MCF 10A (cell line): ENCODE data around the gene ZBTB45. TPM values are rescaled to one million over a fixed set of nuclear protein-coding genes. Genes with fewer than 3 reads are reported as not detected.

Source experiments
- BruUV-seq: library from RNA; stranded (reverse); fragments of 400-500 nt; replicated peaks from 2 replicates; lab custom pipeline; 2021; lab: Mats Ljungman, UMichigan
- CTCF ChIA-PET: fragments of 300-600 bp; sonication (Branson Sonifier 250); formaldehyde crosslinking; extraction: SDS; loops from one replicate; lab custom pipeline; 2021; ENCODE audit warnings: antibody characterized with exemption, inconsistent platforms; lab: Yijun Ruan, JAX
- POLR2A ChIA-PET: fragments of 300-600, 350-650 bp; sonication (Branson Sonifier 250); formaldehyde crosslinking; extraction: SDS; loops from one replicate; lab custom pipeline; 2020; ENCODE audit warnings: antibody characterized with exemption, inconsistent platforms; lab: Yijun Ruan, JAX
- DNase-seq: peaks from one replicate; pipeline ENCODE4 v3.0.0-alpha.2; 2018; ENCODE audit not compliant: unreplicated experiment
- H3K27ac Mint-ChIP-seq: one replicate; pipeline ENCODE4 v1.8.0; 2022; ENCODE audit warnings: mild to moderate bottlenecking, low read depth, mixed read lengths; ENCODE audit not compliant: unreplicated experiment
- H3K27me3 Mint-ChIP-seq: one replicate; pipeline ENCODE4 v1.8.0; 2022; ENCODE audit warnings: mixed read lengths; ENCODE audit not compliant: insufficient read depth, unreplicated experiment
- H3K36me3 Mint-ChIP-seq: one replicate; pipeline ENCODE4 v1.8.0; 2022; ENCODE audit warnings: mild to moderate bottlenecking, moderate library complexity, mixed read lengths; ENCODE audit not compliant: insufficient read depth, unreplicated experiment
- H3K4me1 Mint-ChIP-seq: one replicate; pipeline ENCODE4 v1.8.0; 2022; ENCODE audit warnings: mixed read lengths; ENCODE audit not compliant: insufficient read depth, unreplicated experiment
- H3K4me3 Mint-ChIP-seq: one replicate; pipeline ENCODE4 v1.8.0; 2022; ENCODE audit warnings: mild to moderate bottlenecking, moderate library complexity, mixed read lengths; ENCODE audit not compliant: unreplicated experiment
- H3K9me3 Mint-ChIP-seq: one replicate; pipeline ENCODE4 v1.8.0; 2022; ENCODE audit warnings: mixed read lengths; ENCODE audit not compliant: unreplicated experiment
- intact Hi-C: fragments of 100-400 bp; cut with micrococcal nuclease; formaldehyde crosslinking; loops from 2 replicates; pipeline ENCODE4 v1.14.1; 2022
- total RNA-seq: library from RNA; stranded (reverse); gene quantifications from 2 replicates; pipeline ENCODE4 v1.2.3, GENCODE V29; 2022
- TF ChIP-seq, protein P1 (sequence below): fragments of 200-600 bp; IDR thresholded peaks from one replicate; pipeline ENCODE4 v1.8.0; 2022; ENCODE audit warnings: antibody characterized with exemption, mild to moderate bottlenecking; ENCODE audit not compliant: unreplicated experiment

The ZBTB45 gene
- total RNA-seq, 1 experiment from 2014 or later = 12.8 TPM

DNA sequence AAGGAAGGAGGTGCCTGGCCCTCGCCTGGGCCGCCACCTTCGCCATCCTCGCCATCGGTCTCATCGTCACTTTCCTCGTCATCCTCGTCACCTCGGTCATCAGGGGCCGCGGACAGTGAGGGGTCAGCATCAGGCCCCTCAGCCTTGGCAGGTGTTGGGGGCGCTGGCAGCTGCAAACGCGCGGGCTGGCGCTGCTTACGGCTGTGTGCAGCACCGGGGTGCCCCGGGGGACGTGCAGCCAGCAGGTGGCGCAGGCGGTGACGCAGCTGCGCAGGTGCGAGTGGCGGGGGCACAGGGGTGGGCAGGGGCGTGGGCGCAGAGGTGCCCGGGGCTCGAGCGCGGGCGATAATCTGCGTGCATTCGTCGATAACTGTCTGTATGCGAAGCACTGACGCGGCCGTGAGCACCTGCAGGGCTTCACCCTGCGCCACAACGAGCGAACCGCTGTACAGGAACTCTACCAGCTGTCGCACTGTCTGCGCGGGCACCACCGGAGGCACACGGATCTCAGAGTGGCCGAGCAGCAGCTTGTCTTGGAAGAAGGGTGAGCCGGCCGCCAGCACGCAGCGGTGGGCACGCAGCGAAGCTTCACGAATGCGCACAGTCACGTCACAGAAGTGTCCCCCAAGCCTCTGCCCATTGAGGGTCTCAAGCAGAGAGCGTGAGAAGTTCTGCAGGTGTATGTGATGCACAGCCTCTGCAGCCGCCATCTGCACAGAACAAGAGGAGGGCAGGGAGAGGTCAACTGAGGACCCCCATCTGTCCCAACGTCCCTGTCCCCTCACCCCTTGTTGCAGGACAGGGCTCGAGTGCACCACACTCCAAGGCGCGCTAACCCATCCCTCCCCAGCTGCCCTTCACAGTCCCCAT, 2.4 kb downstream of the ZBTB45 start:
- Mint-ChIP-seq H3K36me3 (peaks cover 44% of the 10 kb centered on the region), H3K4me1 (peaks cover 27% of the 10 kb centered on the region), H3K27ac (peak overlapping the region; percentile 100), H3K27me3 (no peaks in the 10 kb centered on the region), H3K4me3 (peak overlapping the region; percentile 83), H3K9me3 (no peaks in the 10 kb centered on the region)
- BruUV-seq = no TSS peak
- DNase-seq = no peak
- TF ChIP-seq, protein P1, sequence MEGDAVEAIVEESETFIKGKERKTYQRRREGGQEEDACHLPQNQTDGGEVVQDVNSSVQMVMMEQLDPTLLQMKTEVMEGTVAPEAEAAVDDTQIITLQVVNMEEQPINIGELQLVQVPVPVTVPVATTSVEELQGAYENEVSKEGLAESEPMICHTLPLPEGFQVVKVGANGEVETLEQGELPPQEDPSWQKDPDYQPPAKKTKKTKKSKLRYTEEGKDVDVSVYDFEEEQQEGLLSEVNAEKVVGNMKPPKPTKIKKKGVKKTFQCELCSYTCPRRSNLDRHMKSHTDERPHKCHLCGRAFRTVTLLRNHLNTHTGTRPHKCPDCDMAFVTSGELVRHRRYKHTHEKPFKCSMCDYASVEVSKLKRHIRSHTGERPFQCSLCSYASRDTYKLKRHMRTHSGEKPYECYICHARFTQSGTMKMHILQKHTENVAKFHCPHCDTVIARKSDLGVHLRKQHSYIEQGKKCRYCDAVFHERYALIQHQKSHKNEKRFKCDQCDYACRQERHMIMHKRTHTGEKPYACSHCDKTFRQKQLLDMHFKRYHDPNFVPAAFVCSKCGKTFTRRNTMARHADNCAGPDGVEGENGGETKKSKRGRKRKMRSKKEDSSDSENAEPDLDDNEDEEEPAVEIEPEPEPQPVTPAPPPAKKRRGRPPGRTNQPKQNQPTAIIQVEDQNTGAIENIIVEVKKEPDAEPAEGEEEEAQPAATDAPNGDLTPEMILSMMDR = no peak
- ChIA-PET CTCF (interaction anchor here (0.5 to 5.7 kb wide), 6 partner anchors 11 to 1126 kb away, joined by 3 to 43 read pairs (median 3); partner anchors contain the start of genes CHMP2A and TRIM28), POLR2A (interaction anchor here (0.6 to 6.7 kb wide), 5 partner anchors 28 to 212 kb away, joined by 3 to 194 read pairs (median 77); partner anchors contain the start of genes CHMP2A, ERVK3-1, TRIM28 and UBE2M)
- intact Hi-C loops = no loop called here

DNA sequence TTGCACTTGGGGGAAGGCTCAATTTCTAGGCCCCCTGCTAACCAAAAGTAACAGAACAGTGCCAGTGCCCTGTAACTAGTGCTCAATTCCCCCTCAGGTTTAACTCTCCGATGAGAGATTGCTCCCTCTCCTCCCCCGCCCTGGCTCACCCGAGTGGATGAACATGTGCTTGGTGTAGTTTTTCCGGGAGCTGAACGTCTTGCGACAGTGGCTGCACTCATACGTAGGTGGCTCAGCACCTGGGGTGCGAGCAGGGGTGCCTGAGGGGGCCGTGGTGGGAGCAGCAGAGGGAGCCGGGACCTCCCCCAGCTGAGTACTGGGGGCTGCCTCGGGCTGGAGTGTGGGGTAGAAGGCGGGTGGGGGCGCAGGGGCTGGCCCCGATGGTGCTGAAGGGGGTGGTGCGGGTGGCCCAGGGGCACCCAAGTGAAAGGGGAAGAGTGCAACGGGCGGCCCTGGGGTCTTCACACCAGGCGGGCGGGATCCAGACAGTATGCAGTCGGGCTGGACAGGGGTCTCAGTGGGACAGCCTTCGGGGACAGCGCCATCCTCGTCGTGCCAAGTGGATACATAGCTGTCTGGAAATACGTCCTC, 3.3 kb downstream of the ZBTB45 start:
- BruUV-seq = no TSS peak

DNA sequence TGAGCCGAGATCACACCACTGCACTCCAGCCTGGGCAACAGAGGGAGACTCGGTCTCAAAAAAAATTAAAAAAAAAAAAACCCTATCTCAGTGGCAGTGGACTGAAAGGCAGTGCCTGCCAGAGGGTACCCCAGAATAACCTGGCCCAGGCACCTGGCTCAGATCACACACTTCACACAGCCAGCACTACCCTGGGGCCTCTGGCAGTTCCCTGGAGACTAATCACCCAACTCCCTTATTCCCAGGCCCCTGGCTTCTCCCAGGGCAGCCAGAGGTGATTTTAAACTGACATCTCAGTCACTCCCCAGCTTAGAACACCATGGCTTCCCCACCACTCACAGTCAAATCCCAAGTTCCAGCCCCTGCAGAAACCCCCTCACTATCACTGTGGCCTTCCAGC, 4.4 kb downstream of the ZBTB45 start:
- peaks cover 43% of the 10 kb centered on the region for H3K36me3 Mint-ChIP-seq
- no peaks in the 10 kb centered on the region for H3K9me3 Mint-ChIP-seq
- TF ChIP-seq, protein P1 = no peak
- peak overlapping the region; percentile 59 for H3K27ac Mint-ChIP-seq
- no peak for DNase-seq
- BruUV-seq = no TSS peak
- H3K4me1 Mint-ChIP-seq = peaks cover 16% of the 10 kb centered on the region
- ChIA-PET POLR2A (interaction anchor here (3.8 kb wide), 1 partner anchor 29 kb away, joined by 35 read pairs; the partner anchor contains the start of gene TRIM28), CTCF (interaction anchor here (0.7 kb wide), 2 partner anchors 26 to 1079 kb away, joined by 4 read pairs; no protein-coding TSS in a partner anchor)
- H3K27me3 Mint-ChIP-seq = no peaks in the 10 kb centered on the region
- peak overlapping the region; percentile 77 for H3K4me3 Mint-ChIP-seq
- intact Hi-C loops = no loop called here

More for the DNA sequence above, 3.3 kb downstream of the ZBTB45 start:
- TF ChIP-seq, protein P1 = no peak
- DNase-seq = no peak
- ChIA-PET CTCF (interaction anchor here (0.5 to 5.7 kb wide), 3 partner anchors 17 to 147 kb away, joined by 3 to 43 read pairs (median 4); partner anchors contain the start of gene CHMP2A), POLR2A (interaction anchor here (3.8 to 6.7 kb wide), 2 partner anchors 28 to 29 kb away, joined by 35 to 194 read pairs; partner anchors contain the start of gene TRIM28)
- peaks cover 44% of the 10 kb centered on the region for H3K36me3 Mint-ChIP-seq
- no peaks in the 10 kb centered on the region for H3K9me3 Mint-ChIP-seq
- intact Hi-C loops = no loop called here
- H3K4me1 Mint-ChIP-seq = peaks cover 22% of the 10 kb centered on the region
- H3K27ac Mint-ChIP-seq = no peak overlapping the region
- H3K27me3 Mint-ChIP-seq = no peaks in the 10 kb centered on the region
- H3K4me3 Mint-ChIP-seq = no peak overlapping the region
